OCI-LY1 (cell line): ENCODE measurements around the gene TRANK1.

ENCODE experiments used
- CTCF ChIP-seq: fragments of 200-600 bp; sonication (generic), shearing (Covaris generic); IDR thresholded peaks from 2 replicates; pipeline ENCODE4 v1.5.1; 2017; ENCODE audit warnings: mild to moderate bottlenecking, antibody characterized with exemption, low read length, moderate library complexity, mixed read lengths
- EZH2 ChIP-seq: fragments of 200-600 bp; sonication (generic), shearing (Covaris generic); IDR thresholded peaks from 2 replicates; pipeline ENCODE4 v1.8.0; 2017; ENCODE audit warnings: borderline replicate concordance, mixed run types, mild to moderate bottlenecking, antibody characterized with exemption, low read length, moderate library complexity, mixed read lengths

GRCh38 chr3:36814066-36814717 is 130.7 kb downstream of the TRANK1 start:
- no peak for TF ChIP-seq CTCF
- TF ChIP-seq EZH2, result no peak
